NCI-H1048 (cell line): ENCODE data around the gene TRAPPC5.

Experiments
- DNase-seq: peaks from one replicate; lab custom pipeline; 2025; lab: John Stamatoyannopoulos, UW

Gene TRAPPC5

GRCh38 chr19:7701049-7701653 is 20.5 kb downstream of the TRAPPC5 start:
- no peak for DNase-seq

GRCh38 chr19:7701654-7702457 is 21.2 kb downstream of the TRAPPC5 start, which contains the start of gene FCER2:
Gene FCER2 (minus strand): TSS chr19:7702131. CDS start chr19:7699760, 2,371 bp downstream.
- DNase-seq = no peak

- no peak for DNase-seq
Observed at GRCh38 chr19:7703332-7703731, 22.7 kb downstream of the TRAPPC5 start.

- no peak for DNase-seq
Observed at GRCh38 chr19:7704280-7705060, 23.8 kb downstream of the TRAPPC5 start.

GRCh38 chr19:7705387-7706187 is 25.0 kb downstream of the TRAPPC5 start:
- DNase-seq = no peak

- DNase-seq = no peak
Observed at GRCh38 chr19:7706188-7706954, 25.7 kb downstream of the TRAPPC5 start.

- no peak for DNase-seq
Observed at GRCh38 chr19:7706955-7707456, 26.4 kb downstream of the TRAPPC5 start.

- no peak for DNase-seq
Observed at GRCh38 chr19:7709932-7710460, 29.4 kb downstream of the TRAPPC5 start.

- no peak for DNase-seq
Observed at GRCh38 chr19:7710616-7711015, 30.0 kb downstream of the TRAPPC5 start.

- no peak for DNase-seq
Observed at GRCh38 chr19:7715671-7716070, 35.0 kb downstream of the TRAPPC5 start.

- no peak for DNase-seq
Observed at GRCh38 chr19:7716762-7717161, 36.1 kb downstream of the TRAPPC5 start.

- DNase-seq = no peak
Observed at GRCh38 chr19:7718668-7719067, 38.0 kb downstream of the TRAPPC5 start.

- DNase-seq = no peak
Observed at GRCh38 chr19:7720351-7720750, 39.7 kb downstream of the TRAPPC5 start.

GRCh38 chr19:7722231-7722651 is 41.6 kb downstream of the TRAPPC5 start:
- no peak for DNase-seq

- DNase-seq = no peak
Observed at GRCh38 chr19:7725791-7726190, 45.2 kb downstream of the TRAPPC5 start.

GRCh38 chr19:7729211-7729610 is 48.6 kb downstream of the TRAPPC5 start:
- DNase-seq = no peak

- no peak for DNase-seq
Observed at GRCh38 chr19:7729831-7730285, 49.2 kb downstream of the TRAPPC5 start.

- no peak for DNase-seq
Observed at GRCh38 chr19:7730286-7731217, 49.9 kb downstream of the TRAPPC5 start.

GRCh38 chr19:7731218-7731595 is 50.6 kb downstream of the TRAPPC5 start:
- no peak for DNase-seq
